GM12878 (cell line): ENCODE measurements around the gene MISP3. TPM values are rescaled to one million over a fixed set of nuclear protein-coding genes. Genes with fewer than 3 reads are reported as not detected.

Source experiments
- ATAC-seq: fragments of 200-7000 bp; cut with Tn5 transposase; 3 replicates; pipeline ENCODE4 v1.9.1; 2020; ENCODE audit warnings: mild to moderate bottlenecking, moderate library complexity
- BruUV-seq: library from RNA; stranded (reverse); fragments of 400-500 nt; replicated peaks from 2 replicates; lab custom pipeline; 2021; lab: Mats Ljungman, UMichigan
- CTCF ChIA-PET: fragments of 300-600 bp; sonication (Branson Sonifier 250); formaldehyde crosslinking; extraction: SDS; loops from one replicate; lab custom pipeline; 2021; ENCODE audit warnings: inconsistent platforms; lab: Yijun Ruan, JAX
- POLR2A ChIA-PET: fragments of 350-600 bp; formaldehyde crosslinking; extraction: SDS; loops from one replicate; lab custom pipeline; 2021; ENCODE audit warnings: inconsistent platforms; lab: Charles Lee
- RAD21 ChIA-PET: fragments of 300-600 bp; sonication (Branson Sonifier 250); formaldehyde crosslinking; loops from one replicate; lab custom pipeline; 2023; ENCODE audit warnings: antibody characterized with exemption; ENCODE audit not compliant: unreplicated experiment; lab: Charles Lee
- SMC1A ChIA-PET: fragments of 300-600 bp; sonication (Branson Sonifier 250); formaldehyde crosslinking; loops from one replicate; lab custom pipeline; 2023; ENCODE audit not compliant: unreplicated experiment, uncharacterized antibody; lab: Charles Lee
- DNase-seq: peaks from one replicate; pipeline ENCODE4 v3.0.0-alpha.2; 2011; ENCODE audit warnings: low read depth, low spot score
- FAIRE-seq: peaks from 3 replicates; lab custom pipeline; 2011; peaks lifted over from hg19 to GRCh38; lab: Jason Lieb, UNC
- H2AFZ ChIP-seq: 2 replicates; pipeline ENCODE4 v1.6.0; 2011; ENCODE audit warnings: low read depth, low read length, control low read depth; ENCODE audit not compliant: control insufficient read depth
- H3K27ac ChIP-seq: 2 replicates; pipeline ENCODE4 v1.5.1; 2011; ENCODE audit warnings: control low read depth; ENCODE audit not compliant: control insufficient read depth, insufficient read depth
- H3K27me3 ChIP-seq, 2 experiments: replicated peaks in 1 of 2; 2 replicates each; pipeline versions ENCODE4 v1.6.0 to v1.6.1; 2011; ENCODE audit warnings: low read length in 1 of 2; ENCODE audit not compliant: control insufficient read depth in 2 of 2, insufficient read depth in 2 of 2
- H3K36me3 ChIP-seq, 2 experiments: 2 replicates each; pipeline ENCODE4 v1.5.1; 2011; ENCODE audit warnings: low read length in 1 of 2; ENCODE audit not compliant: control insufficient read depth in 2 of 2, insufficient read depth in 2 of 2
- H3K4me1 ChIP-seq: 2 replicates; pipeline ENCODE4 v1.6.1; 2011; ENCODE audit warnings: mild to moderate bottlenecking, low read length, moderate library complexity, mixed read lengths; ENCODE audit not compliant: control insufficient read depth, insufficient read depth
- H3K4me2 ChIP-seq: 2 replicates; pipeline ENCODE4 v1.6.0; 2011; ENCODE audit warnings: control low read depth; ENCODE audit not compliant: control insufficient read depth, insufficient read depth
- H3K4me3 ChIP-seq: fragments of 200-600 bp; sonication (generic); 2 replicates; pipeline ENCODE4 v1.5.1; 2016
- H3K79me2 ChIP-seq: 2 replicates; pipeline ENCODE4 v1.6.0; 2011; ENCODE audit warnings: low read length; ENCODE audit not compliant: control insufficient read depth, insufficient read depth
- H3K9ac ChIP-seq: 2 replicates; pipeline ENCODE4 v1.8.0; 2011; ENCODE audit warnings: low read length, control low read depth, mixed read lengths; ENCODE audit not compliant: control insufficient read depth, insufficient read depth
- H3K9me3 ChIP-seq: replicated peaks from 3 replicates; pipeline ENCODE4 v1.5.1; 2011; ENCODE audit warnings: mild to moderate bottlenecking, low read length; ENCODE audit not compliant: control insufficient read depth, insufficient read depth
- H4K20me1 ChIP-seq: 2 replicates; pipeline ENCODE4 v1.6.0; 2011; ENCODE audit not compliant: control insufficient read depth, insufficient read depth
- CHD1 ChIP-seq: IDR thresholded peaks from 2 replicates; pipeline ENCODE4 v1.6.1; 2012; ENCODE audit warnings: low read depth, low read length, improper control_type of control experiment
- DPF2 ChIP-seq: fragments of 450-650 bp; IDR thresholded peaks from 2 replicates; pipeline ENCODE4 v1.6.1; 2017; ENCODE audit warnings: mild to moderate bottlenecking
- JUND ChIP-seq: IDR thresholded peaks from 2 replicates; pipeline ENCODE4 v1.6.1; 2012; ENCODE audit warnings: low read depth, mild to moderate bottlenecking, low read length, improper control_type of control experiment, moderate library complexity
- KAT2A ChIP-seq: conservative IDR thresholded peaks from 2 replicates; pipeline ENCODE4 v1.6.1; 2011; ENCODE audit warnings: low read depth, low read length; ENCODE audit not compliant: control insufficient read depth
- MTA2 ChIP-seq: fragments of 450-650 bp; IDR thresholded peaks from 2 replicates; pipeline ENCODE4 v1.6.1; 2016; ENCODE audit warnings: low read depth, mild to moderate bottlenecking, moderate library complexity
- NFIC ChIP-seq: IDR thresholded peaks from 2 replicates; pipeline ENCODE4 v1.6.1; 2012; ENCODE audit warnings: low read depth, mild to moderate bottlenecking, inconsistent platforms, low read length, moderate library complexity
- NR2C2 ChIP-seq: IDR thresholded peaks from 2 replicates; pipeline ENCODE4 v1.6.1; 2011; ENCODE audit warnings: borderline replicate concordance, low read depth; ENCODE audit not compliant: control insufficient read depth, insufficient read length
- POLR2AphosphoS2 ChIP-seq: IDR thresholded peaks from 2 replicates; pipeline ENCODE4 v1.6.1; 2011; ENCODE audit warnings: low read depth, mild to moderate bottlenecking, low read length, improper control_type of control experiment, moderate library complexity
- POLR2AphosphoS5 ChIP-seq: IDR thresholded peaks from 2 replicates; pipeline ENCODE4 v1.6.1; 2011; ENCODE audit warnings: mild to moderate bottlenecking, low read length, inconsistent platforms
- SP1 ChIP-seq: IDR thresholded peaks from one replicate; pipeline ENCODE4 v1.6.1; 2011; ENCODE audit warnings: low read depth, low read length
- TCF3 ChIP-seq: IDR thresholded peaks from 2 replicates; pipeline ENCODE4 v1.6.1; 2012; ENCODE audit warnings: low read depth, mild to moderate bottlenecking, low read length, borderline replicate concordance; ENCODE audit not compliant: insufficient read depth
- ZBED1 ChIP-seq: IDR thresholded peaks from 2 replicates; pipeline ENCODE4 v1.6.1; 2016; ENCODE audit warnings: borderline replicate concordance
- ZNF384 ChIP-seq: IDR thresholded peaks from 2 replicates; pipeline ENCODE4 v1.6.1; 2012; ENCODE audit warnings: low read depth, mild to moderate bottlenecking, low read length, improper control_type of control experiment, borderline replicate concordance
- ZSCAN29 ChIP-seq: fragments of 450-650 bp; IDR thresholded peaks from 2 replicates; pipeline ENCODE4 v1.6.1; 2017; ENCODE audit warnings: mild to moderate bottlenecking, moderate library complexity
- WGBS: methylation state at CpG from one replicate; pipeline ENCODE4 v1.1.6; 2016; ENCODE audit warnings: low lambda C conversion rate; ENCODE audit not compliant: insufficient replicate concordance, insufficient coverage; ENCODE audit errors: missing lambda C conversion rate; 5-methylcytosine and 5-hydroxymethylcytosine counted together
- in situ Hi-C: fragments of 300-500 bp; cut with MboI; formaldehyde crosslinking; loops from 9 replicates; pipeline ENCODE4 v1.14.3; 2018; ENCODE audit warnings: mixed read lengths
- intact Hi-C: fragments of 100-400 bp; cut with micrococcal nuclease; formaldehyde crosslinking; loops from one replicate; pipeline ENCODE4 v1.14.2; 2022; ENCODE audit not compliant: unreplicated experiment
- polyA plus RNA-seq, 11 experiments: library from polyadenylated mRNA; depleted of rRNA in 4 of 11; unstranded in 6 of 11; stranded (reverse) in 5 of 11; fragments of >200 nt; fragmentation: Nextera tagmentation in 4 of 11; fragmentation: Illumina TruSeq in 1 of 11; extraction: Ambion mirVana in 4 of 11; extraction: Trizol in 1 of 11; gene quantifications; 1 replicate in 1 of 11; 2 replicates in 10 of 11; pipeline versions ENCODE4 v1.2.1 to v1.2.3, GENCODE V29; 2011 to 2016; ENCODE audit warnings: inconsistent platforms in 2 of 11, missing spikeins in 2 of 11, low read depth in 1 of 11
- total RNA-seq, 4 experiments: library from RNA; depleted of rRNA in 3 of 4; stranded (reverse); fragments of >200 nt in 3 of 4; fragmentation: Illumina TruSeq in 1 of 4; extraction: Trizol in 1 of 4; gene quantifications; 2 replicates each; pipeline versions ENCODE4 v1.2.1 to v1.2.3, GENCODE V29; 2013 to 2021
- TF ChIP-seq, protein P1 (sequence below): IDR thresholded peaks from 2 replicates; pipeline ENCODE4 v1.6.1; 2011; ENCODE audit warnings: low read depth, low read length, improper control_type of control experiment, borderline replicate concordance
- TF ChIP-seq, protein P2 (sequence below): fragments of 450-650 bp; IDR thresholded peaks from 2 replicates; pipeline ENCODE4 v1.6.1; 2016; ENCODE audit warnings: mild to moderate bottlenecking

Gene MISP3
- total and polyA plus RNA-seq, 10 of the 15 experiments (the other 5 are each of a cell fraction or from before 2014, with no cell fraction given) = 0.07 to 1.4 (median 0.64) TPM

DNA sequence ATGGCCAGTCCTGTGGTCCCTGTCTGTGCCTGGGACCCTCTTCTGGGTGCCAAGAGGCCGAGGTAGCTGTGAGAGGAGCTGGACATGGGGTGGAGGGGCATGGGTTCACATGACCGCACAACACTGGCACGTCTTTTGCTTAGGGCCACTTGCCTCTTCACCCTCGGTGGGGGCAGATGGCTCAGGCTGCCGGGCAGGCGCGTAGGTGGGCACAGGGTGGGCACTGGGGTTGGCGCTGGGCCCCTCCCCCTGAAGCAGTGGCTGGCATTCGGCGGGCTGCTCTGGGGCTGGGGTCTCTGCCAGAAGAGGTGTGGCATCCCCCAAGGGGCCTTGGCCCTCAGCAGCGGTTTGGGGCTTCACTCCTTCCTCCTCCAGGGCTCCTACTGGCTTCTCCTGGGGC is 19.1 kb upstream of the MISP3 start:
- TF ChIP-seq POLR2AphosphoS5 (0 out of 2 replicates have a peak, but pooled peaks have one; percentile 43), ZNF384 (no peak), POLR2AphosphoS2 (0 out of 2 replicates have a peak, but pooled peaks have one; percentile 29), JUND (no peak)
- TF ChIP-seq, all 136 proteins: peak for 2
- Histone ChIP-seq H3K9me3 (no peaks in the 10 kb centered on the region), H3K27ac (no peak overlapping the region), H3K27me3 (peaks cover 0 to 2% of the 10 kb centered on the region in 2 experiments; a peak in 3 of 4 replicates), H3K4me2 (no peak overlapping the region), H2AFZ (no peak overlapping the region), H3K4me1 (no peaks in the 10 kb centered on the region), H3K4me3 (no peak overlapping the region), H4K20me1 (no peaks in the 10 kb centered on the region), H3K79me2 (no peaks in the 10 kb centered on the region), H3K36me3 (peaks cover 8 to 10% of the 10 kb centered on the region in 2 experiments; a peak in 3 of 4 replicates), H3K9ac (no peak overlapping the region)
- DNase-seq (no peak), ATAC-seq (no peak), FAIRE-seq (no peak)
- in situ Hi-C loops (loop anchor here (25.0 kb wide), 1 partner anchor 766 kb away; no protein-coding TSS in a partner anchor), intact Hi-C loops (no loop called here)
- CTCF ChIA-PET = interaction anchor here (1.6 to 2.4 kb wide), 2 partner anchors 10 to 14 kb away, joined by 5 to 14 read pairs; no protein-coding TSS in a partner anchor
- SMC1A ChIA-PET = interaction anchor here (0.6 to 1.2 kb wide), 3 partner anchors 11 to 443 kb away, joined by 3 to 6 read pairs (median 3); partner anchors contain the start of genes GIPC1 and MISP3
- 85% methylated on average over 10 of the region's 11 CpGs for WGBS
- RAD21 ChIA-PET = interaction anchor here (0.6 to 1.0 kb wide), 2 partner anchors 9 to 92 kb away, joined by 3 read pairs; no protein-coding TSS in a partner anchor
- no TSS peak for BruUV-seq
- POLR2A ChIA-PET = interaction anchor here (1.5 kb wide), 1 partner anchor 48 kb away, joined by 5 read pairs; the partner anchor contains the start of gene RFX1

DNA sequence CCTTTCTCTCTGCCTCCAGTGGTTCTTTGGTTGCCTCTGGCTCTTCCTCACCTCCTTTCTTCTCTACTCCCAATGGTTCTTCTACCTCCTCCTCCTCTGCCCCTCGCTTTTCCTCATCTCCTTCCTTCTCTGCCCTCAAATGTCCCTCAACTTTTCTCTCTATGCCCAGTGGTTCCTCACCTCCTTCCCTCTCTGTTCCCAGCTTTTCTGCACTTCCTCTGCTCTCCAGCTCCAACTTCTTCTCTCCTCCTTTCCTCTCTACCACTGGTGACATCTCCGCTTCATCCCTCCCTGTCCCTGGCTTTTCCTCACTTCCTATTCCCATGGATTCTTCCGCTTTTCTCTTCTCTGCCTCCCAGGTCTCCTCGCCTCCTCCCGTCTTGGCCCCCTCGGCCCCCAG is 18.5 kb upstream of the MISP3 start:
- CTCF ChIA-PET = interaction anchor here (0.6 kb wide), 1 partner anchor 47 kb away, joined by 3 read pairs; no protein-coding TSS in a partner anchor
- POLR2A ChIA-PET = interaction anchor here (0.5 kb wide), 1 partner anchor 173 kb away, joined by 3 read pairs; no protein-coding TSS in a partner anchor
- TF ChIP-seq ZSCAN29 (no peak), SP1 (no peak), CHD1 (no peak), NFIC (no peak), MTA2 (no peak), KAT2A (no peak), ZBED1 (no peak), TCF3 (no peak), DPF2 (no peak), NR2C2 (no peak)
- TF ChIP-seq, protein P1, sequence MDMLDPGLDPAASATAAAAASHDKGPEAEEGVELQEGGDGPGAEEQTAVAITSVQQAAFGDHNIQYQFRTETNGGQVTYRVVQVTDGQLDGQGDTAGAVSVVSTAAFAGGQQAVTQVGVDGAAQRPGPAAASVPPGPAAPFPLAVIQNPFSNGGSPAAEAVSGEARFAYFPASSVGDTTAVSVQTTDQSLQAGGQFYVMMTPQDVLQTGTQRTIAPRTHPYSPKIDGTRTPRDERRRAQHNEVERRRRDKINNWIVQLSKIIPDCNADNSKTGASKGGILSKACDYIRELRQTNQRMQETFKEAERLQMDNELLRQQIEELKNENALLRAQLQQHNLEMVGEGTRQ = no peak
- TF ChIP-seq, protein P2, sequence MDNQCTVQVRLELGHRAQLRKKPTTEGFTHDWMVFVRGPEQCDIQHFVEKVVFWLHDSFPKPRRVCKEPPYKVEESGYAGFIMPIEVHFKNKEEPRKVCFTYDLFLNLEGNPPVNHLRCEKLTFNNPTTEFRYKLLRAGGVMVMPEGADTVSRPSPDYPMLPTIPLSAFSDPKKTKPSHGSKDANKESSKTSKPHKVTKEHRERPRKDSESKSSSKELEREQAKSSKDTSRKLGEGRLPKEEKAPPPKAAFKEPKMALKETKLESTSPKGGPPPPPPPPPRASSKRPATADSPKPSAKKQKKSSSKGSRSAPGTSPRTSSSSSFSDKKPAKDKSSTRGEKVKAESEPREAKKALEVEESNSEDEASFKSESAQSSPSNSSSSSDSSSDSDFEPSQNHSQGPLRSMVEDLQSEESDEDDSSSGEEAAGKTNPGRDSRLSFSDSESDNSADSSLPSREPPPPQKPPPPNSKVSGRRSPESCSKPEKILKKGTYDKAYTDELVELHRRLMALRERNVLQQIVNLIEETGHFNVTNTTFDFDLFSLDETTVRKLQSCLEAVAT = no peak

More for the DNA sequence above, 18.5 kb upstream of the MISP3 start:
- DNase-seq = no peak
- Histone ChIP-seq H3K36me3 (peaks cover 3 to 7% of the 10 kb centered on the region in 2 experiments; a peak in 3 of 4 replicates), H3K4me3 (no peak overlapping the region), H2AFZ (no peak overlapping the region), H3K9me3 (no peaks in the 10 kb centered on the region), H3K4me2 (no peak overlapping the region), H3K27me3 (peaks cover 0 to 2% of the 10 kb centered on the region in 2 experiments), H3K27ac (no peak overlapping the region), H3K9ac (no peak overlapping the region), H4K20me1 (no peaks in the 10 kb centered on the region), H3K79me2 (no peaks in the 10 kb centered on the region), H3K4me1 (no peaks in the 10 kb centered on the region)
- intact Hi-C loops = no loop called here
- BruUV-seq = no TSS peak
- ATAC-seq = no peak
- FAIRE-seq = no peak
- WGBS = 49% methylated on average over 5 of the region's 6 CpGs
- ChIA-PET SMC1A (no interaction called here), RAD21 (no interaction called here)
- in situ Hi-C loops = loop anchor here (25.0 kb wide), 1 partner anchor 767 kb away; no protein-coding TSS in a partner anchor
